Gastrocnemius medialis (tissue), 4 donors: ENCODE results near the gene RUNX3. TPM values are rescaled to one million over a fixed set of nuclear protein-coding genes. Genes with fewer than 3 reads are reported as not detected.

Experiments
- ATAC-seq, 2 donors: fragments of 150-250 bp; one replicate each; pipeline ENCODE4 v1.9.1; 2016
- DNase-seq, 2 donors: peaks; one replicate each; pipeline ENCODE4 v3.0.0-alpha.2; 2019
- H3K27ac ChIP-seq, 4 donors: fragments of 200-600 bp; sonication (generic); 1 replicate in 1 of 4; 2 replicates in 3 of 4; pipeline ENCODE4 v1.5.1; 2016 to 2018; ENCODE audit warnings: mild to moderate bottlenecking in 2 of 4, moderate library complexity in 1 of 4
- H3K27me3 ChIP-seq, 3 donors: fragments of 200-600 bp; sonication (generic) in 2 of 3; 1 replicate in 1 of 3; 2 replicates in 2 of 3; pipeline versions ENCODE4 v1.5.1 to v1.6.0; 2016 to 2019; ENCODE audit warnings: mild to moderate bottlenecking in 1 of 3, moderate library complexity in 1 of 3
- H3K36me3 ChIP-seq, 2 donors: fragments of 200-600 bp; sonication (generic) in 1 of 2; one replicate each; pipeline ENCODE4 v1.5.1; 2017 to 2018
- H3K4me1 ChIP-seq, 2 donors: fragments of 200-600 bp; sonication (generic) in 1 of 2; one replicate each; pipeline ENCODE4 v1.5.1; 2016 to 2017; ENCODE audit warnings: mild to moderate bottlenecking in 2 of 2
- H3K4me3 ChIP-seq, 4 donors: fragments of 200-600 bp; sonication (generic) in 3 of 4; 1 replicate in 1 of 4; 2 replicates in 3 of 4; pipeline ENCODE4 v1.5.1; 2016 to 2019; ENCODE audit warnings: mild to moderate bottlenecking in 2 of 4
- H3K9me3 ChIP-seq, 3 donors: fragments of 200-600 bp; sonication (generic) in 2 of 3; 1 replicate in 1 of 3; 2 replicates in 2 of 3; pipeline ENCODE4 v1.5.1; 2016 to 2019
- POLR2A ChIP-seq, 2 donors: fragments of 450-650 bp; IDR thresholded peaks; one replicate each; pipeline ENCODE4 v1.6.1; 2017; ENCODE audit warnings: antibody characterized with exemption in 2 of 2, mild to moderate bottlenecking in 2 of 2, moderate library complexity in 2 of 2
- in situ Hi-C, 4 donors: fragments of 200-750 bp; cut with MboI; loops; one replicate each; pipeline versions ENCODE4 v1.15.0 to v1.8.0; 2017; ENCODE audit warnings: low sequenced_read_pairs in 4 of 4
- intact Hi-C: fragments of 100-400 bp; cut with DNase I; formaldehyde crosslinking; loops from one replicate; pipeline ENCODE4 v1.15.1; 2023; ENCODE audit warnings: low total_unique reads
- total RNA-seq, 4 donors: library from RNA; depleted of rRNA; stranded (reverse); fragments of >200 nt; gene quantifications; one replicate each; pipeline versions ENCODE4 v1.1.0 to v1.2.3, GENCODE V29; 2016
- TF ChIP-seq, protein P1 (sequence below), 5 experiments: fragments of 450-650 bp in 3 of 5; fragments of 200-600 bp in 2 of 5; sonication (generic) in 2 of 5; IDR thresholded peaks in 4 of 5; conservative IDR thresholded peaks in 1 of 5; 1 replicate in 4 of 5; 2 replicates in 1 of 5; pipeline ENCODE4 v1.5.1; 2016 to 2019; ENCODE audit warnings: antibody characterized with exemption in 5 of 5, mild to moderate bottlenecking in 3 of 5, moderate library complexity in 3 of 5

RUNX3 gene
- total RNA-seq, 4 donors from 2014 or later: 0.13 to 1.9 (median 0.74) TPM

DNA sequence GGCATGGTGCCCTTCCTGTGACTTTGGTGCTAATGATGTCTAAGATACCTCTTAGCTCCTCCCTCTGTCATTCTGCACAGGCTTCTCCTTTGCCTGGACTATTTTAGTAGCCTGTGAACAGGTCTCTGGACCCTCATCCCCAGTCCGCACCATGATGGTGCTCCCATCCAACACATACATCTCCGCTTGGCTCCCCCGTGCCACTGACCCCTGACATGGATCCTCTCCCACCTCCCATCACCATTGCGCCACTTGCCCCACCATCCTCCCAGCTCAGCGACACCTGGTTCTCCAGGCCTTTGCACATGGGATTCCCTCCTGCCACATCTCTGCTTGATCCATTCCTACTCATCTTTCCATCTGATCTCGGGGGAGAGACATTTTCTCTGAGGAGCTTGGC lies 33.9 kb downstream of the RUNX3 start:
- Histone ChIP-seq H3K4me3 (no peak overlapping the region), H3K9me3 (no peaks in the 10 kb centered on the region), H3K4me1 (no peaks in the 10 kb centered on the region), H3K36me3 (no peaks in the 10 kb centered on the region), H3K27ac (no peak overlapping the region), H3K27me3 (no peaks in the 10 kb centered on the region)
- no peak for DNase-seq
- no peak for TF ChIP-seq POLR2A (IDR thresholded peaks at IDR 0.05)
- TF ChIP-seq, protein P1, sequence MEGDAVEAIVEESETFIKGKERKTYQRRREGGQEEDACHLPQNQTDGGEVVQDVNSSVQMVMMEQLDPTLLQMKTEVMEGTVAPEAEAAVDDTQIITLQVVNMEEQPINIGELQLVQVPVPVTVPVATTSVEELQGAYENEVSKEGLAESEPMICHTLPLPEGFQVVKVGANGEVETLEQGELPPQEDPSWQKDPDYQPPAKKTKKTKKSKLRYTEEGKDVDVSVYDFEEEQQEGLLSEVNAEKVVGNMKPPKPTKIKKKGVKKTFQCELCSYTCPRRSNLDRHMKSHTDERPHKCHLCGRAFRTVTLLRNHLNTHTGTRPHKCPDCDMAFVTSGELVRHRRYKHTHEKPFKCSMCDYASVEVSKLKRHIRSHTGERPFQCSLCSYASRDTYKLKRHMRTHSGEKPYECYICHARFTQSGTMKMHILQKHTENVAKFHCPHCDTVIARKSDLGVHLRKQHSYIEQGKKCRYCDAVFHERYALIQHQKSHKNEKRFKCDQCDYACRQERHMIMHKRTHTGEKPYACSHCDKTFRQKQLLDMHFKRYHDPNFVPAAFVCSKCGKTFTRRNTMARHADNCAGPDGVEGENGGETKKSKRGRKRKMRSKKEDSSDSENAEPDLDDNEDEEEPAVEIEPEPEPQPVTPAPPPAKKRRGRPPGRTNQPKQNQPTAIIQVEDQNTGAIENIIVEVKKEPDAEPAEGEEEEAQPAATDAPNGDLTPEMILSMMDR (IDR thresholded peaks at IDR 0.05 in 4 of 5, conservative IDR thresholded peaks at IDR 0.05 in 1 of 5): no peak
- in situ Hi-C loops (no loop called here), intact Hi-C loops (loop anchor here (5.0 kb wide), 1 partner anchor 49 kb away; no protein-coding TSS in a partner anchor)
- ATAC-seq: no peak

DNA sequence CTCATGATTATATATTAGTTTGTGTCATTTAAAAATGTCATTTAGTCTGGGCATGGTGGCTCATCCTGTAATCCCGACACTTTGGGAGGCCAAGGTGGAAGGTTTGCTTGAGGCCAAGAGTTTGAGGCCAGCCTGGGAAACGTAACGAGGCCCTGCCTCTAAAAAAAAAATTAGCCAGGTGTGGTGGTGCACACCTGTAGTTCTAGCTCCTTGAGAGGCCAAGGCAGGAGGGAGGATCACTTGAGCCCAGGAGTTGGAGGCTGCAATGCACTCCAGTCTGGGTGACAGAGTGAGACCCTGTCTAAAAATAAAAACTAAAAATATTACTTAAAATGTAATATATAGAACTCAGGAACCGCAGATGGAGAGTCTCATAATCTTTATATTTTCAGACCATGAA lies 34.6 kb downstream of the RUNX3 start:
- in situ Hi-C loops: no loop called here
- Histone ChIP-seq H3K4me1 (no peaks in the 10 kb centered on the region), H3K36me3 (no peaks in the 10 kb centered on the region), H3K9me3 (no peaks in the 10 kb centered on the region), H3K27me3 (no peaks in the 10 kb centered on the region), H3K27ac (no peak overlapping the region), H3K4me3 (no peak overlapping the region)
- ATAC-seq (no peak), DNase-seq (no peak)
- intact Hi-C loops: loop anchor here (5.0 kb wide), 1 partner anchor 48 kb away; no protein-coding TSS in a partner anchor
- TF ChIP-seq, protein P1 (IDR thresholded peaks at IDR 0.05 in 4 of 5, conservative IDR thresholded peaks at IDR 0.05 in 1 of 5): no peak
- TF ChIP-seq POLR2A (IDR thresholded peaks at IDR 0.05): no peak

DNA sequence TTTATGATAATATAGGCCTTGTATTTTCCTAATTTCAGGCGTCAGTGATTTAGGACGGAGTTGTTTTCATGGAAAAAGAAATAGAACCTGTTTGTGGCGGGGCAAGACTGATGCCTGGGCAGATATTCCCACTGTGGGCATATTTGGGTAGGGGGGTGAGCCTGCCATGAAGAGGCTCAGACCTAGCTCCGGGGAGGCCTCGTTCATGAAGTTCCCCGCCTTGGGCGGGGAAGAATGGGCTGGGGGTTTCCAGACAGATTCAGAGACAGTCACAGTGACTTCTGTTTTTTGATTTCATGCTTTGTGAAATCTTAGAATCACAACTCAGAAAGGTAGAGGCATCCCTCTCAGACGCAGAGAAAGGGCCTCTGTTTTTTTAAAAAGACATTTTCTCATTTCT lies 36.1 kb downstream of the RUNX3 start:
- no peak for ATAC-seq
- no peak for DNase-seq
- no peak overlapping the region for H3K4me3 ChIP-seq
- no peaks in the 10 kb centered on the region for H3K9me3 ChIP-seq
- no peaks in the 10 kb centered on the region for H3K4me1 ChIP-seq
- intact Hi-C loops: no loop called here
- no peaks in the 10 kb centered on the region for H3K27me3 ChIP-seq
- TF ChIP-seq, protein P1 (IDR thresholded peaks at IDR 0.05 in 4 of 5, conservative IDR thresholded peaks at IDR 0.05 in 1 of 5): no peak
- H3K36me3 ChIP-seq: no peaks in the 10 kb centered on the region
- in situ Hi-C loops: no loop called here
- no peak overlapping the region for H3K27ac ChIP-seq

DNA sequence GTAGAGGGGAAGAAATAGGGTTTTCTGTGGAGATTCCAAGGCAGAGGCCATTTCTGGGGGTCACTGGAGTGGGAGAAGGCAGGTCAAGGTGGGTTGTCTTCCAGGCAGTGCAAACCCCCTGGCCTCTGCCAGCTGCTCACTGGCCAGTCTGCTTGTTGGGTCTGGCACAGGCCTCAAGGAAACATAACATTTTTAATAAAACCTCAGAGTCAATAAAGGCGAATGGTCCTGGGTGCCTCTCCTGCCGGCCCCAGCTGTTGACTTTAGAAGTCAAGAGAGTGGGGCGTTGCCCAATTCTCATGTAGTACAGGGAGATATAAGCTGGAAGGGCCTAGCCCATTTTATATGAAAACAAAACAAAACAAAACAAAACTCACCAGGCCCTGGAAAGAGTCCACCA lies 36.6 kb downstream of the RUNX3 start:
- Histone ChIP-seq H3K27ac (no peak overlapping the region), H3K4me3 (no peak overlapping the region), H3K36me3 (no peaks in the 10 kb centered on the region), H3K9me3 (no peaks in the 10 kb centered on the region), H3K4me1 (no peaks in the 10 kb centered on the region), H3K27me3 (no peaks in the 10 kb centered on the region)
- in situ Hi-C loops: no loop called here
- TF ChIP-seq, protein P1 (IDR thresholded peaks at IDR 0.05 in 4 of 5, conservative IDR thresholded peaks at IDR 0.05 in 1 of 5): no peak
- no peak for TF ChIP-seq POLR2A (IDR thresholded peaks at IDR 0.05)
- ATAC-seq (no peak), DNase-seq (no peak)
- intact Hi-C loops: no loop called here
